GM19452 (cell line): ENCODE data around the gene SDK1.

Experiments used
- ATAC-seq: cut with Tn5 transposase; IDR thresholded peaks from one replicate; pipeline ENCODE4 v1.9.1; 2021; ENCODE audit not compliant: unreplicated experiment

The SDK1 gene

DNA sequence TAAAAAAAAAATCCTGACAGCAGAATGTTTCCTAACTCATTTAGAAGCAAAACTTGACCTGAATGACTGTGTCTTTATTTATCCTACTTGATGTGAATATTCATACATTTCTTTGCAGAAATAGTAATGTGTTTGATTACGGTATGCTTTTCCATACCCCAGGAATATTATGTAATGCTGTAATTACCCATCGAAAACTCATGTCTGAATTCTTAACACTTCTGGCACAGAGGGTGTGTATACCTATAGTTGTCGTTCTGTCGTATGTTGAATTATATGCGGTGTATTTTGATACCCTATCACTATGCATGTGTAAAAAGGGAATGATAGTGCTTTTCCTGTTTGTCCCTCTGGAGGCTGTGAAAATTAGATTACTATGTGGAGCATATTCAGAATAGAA is 26.6 kb downstream of the SDK1 start:
- ATAC-seq, result no peak

GRCh38 chr7:3332308-3332707 is 31.3 kb downstream of the SDK1 start:
- ATAC-seq, result no peak

DNA sequence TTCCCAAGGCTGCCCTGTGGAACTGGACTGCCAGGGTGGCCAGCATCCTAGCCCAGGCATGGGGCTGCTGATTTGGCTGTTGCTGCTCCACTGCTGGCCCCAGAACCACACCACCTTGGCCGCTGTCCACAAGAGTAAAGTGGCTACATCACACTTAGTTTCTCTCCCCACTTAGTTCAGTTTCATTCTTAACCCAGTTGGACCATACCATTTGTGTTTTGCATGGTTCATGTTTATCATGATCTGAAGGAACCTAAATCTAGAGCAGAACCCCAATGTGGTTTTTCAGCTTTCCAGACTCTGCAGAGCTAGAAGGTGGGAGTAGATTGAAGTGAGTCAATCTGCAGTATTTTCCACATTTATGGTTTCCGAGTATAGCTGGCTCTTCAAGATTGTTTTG is 32.8 kb downstream of the SDK1 start:
- no peak for ATAC-seq

DNA sequence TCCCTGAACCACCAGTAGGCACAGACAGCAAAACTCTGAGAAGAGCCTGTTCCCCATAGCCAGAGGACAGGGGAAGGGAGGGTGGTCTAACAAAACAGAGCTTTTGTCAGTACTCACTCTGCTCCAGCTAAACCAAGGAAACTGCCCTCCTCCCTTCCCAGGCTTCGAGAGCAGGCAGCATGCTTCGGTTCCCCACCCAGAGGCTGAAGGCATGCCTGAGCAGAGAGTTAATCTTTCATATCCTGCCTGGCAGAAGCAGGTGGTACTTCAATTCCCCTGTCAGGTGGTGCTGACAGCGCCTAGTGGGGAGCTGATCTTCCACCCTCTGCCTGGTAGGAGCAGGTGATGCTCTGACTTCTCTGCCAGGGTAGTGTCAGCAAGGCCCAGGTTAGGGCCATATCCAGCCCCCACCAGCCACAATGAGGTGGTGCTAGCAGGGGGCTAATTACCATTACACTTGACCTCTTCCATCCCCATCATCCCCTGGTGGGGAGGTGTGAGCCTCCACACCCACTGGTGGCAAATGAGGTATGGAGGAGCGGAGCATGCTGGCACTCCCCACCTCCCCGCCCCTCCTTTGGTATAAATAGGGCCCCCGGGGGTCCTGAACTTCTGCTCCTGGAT is 35.1 kb downstream of the SDK1 start:
- no peak for ATAC-seq

DNA sequence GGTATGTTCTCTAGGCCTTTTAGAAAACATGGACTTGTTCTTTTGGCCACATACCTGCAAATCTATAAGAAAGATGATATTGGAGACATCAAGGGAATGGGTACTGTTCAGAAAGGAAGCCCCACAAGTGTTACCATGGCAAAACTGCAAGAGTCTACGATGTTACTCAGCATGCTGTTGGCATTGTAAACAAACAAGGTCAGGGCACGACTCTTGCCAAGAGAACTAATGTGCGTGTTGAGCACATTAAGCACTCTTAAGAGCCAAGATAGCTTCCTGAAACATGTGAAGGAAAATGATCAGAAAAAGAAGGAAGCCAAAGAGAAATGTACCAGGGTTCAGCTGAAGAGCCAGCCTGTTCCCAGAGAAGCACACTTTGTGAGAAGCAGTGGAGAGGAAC is 37.1 kb downstream of the SDK1 start:
- no peak for ATAC-seq

GRCh38 chr7:3345699-3346481 is 44.8 kb downstream of the SDK1 start:
- no peak for ATAC-seq

- no peak for ATAC-seq
These were observed 48.1 kb downstream of the SDK1 start for GRCh38 chr7:3349126-3349525.

DNA sequence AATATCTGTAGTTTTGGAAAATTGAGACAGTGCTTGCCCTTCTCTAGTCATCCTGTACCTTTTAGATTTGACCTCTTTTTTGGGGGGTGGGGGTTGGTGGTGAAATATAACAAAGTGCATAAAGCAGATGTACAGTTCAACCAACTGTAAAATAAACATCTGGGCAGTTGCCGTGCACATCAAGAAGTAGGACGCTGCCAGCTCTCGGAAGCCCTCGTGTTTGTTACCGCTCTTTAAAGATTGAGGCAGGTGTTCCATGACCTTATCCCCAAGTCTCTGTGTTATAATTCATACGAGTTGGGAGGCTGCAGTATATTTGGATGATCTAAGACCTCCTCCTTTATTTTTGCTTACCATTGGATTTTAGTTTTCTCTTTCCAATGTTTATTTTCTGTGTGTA is 55.1 kb downstream of the SDK1 start:
- no peak for ATAC-seq

- no peak for ATAC-seq
These were observed 57.9 kb downstream of the SDK1 start for GRCh38 chr7:3358991-3359390.

- no peak for ATAC-seq
These were observed 66.2 kb downstream of the SDK1 start for GRCh38 chr7:3367261-3367660.

DNA sequence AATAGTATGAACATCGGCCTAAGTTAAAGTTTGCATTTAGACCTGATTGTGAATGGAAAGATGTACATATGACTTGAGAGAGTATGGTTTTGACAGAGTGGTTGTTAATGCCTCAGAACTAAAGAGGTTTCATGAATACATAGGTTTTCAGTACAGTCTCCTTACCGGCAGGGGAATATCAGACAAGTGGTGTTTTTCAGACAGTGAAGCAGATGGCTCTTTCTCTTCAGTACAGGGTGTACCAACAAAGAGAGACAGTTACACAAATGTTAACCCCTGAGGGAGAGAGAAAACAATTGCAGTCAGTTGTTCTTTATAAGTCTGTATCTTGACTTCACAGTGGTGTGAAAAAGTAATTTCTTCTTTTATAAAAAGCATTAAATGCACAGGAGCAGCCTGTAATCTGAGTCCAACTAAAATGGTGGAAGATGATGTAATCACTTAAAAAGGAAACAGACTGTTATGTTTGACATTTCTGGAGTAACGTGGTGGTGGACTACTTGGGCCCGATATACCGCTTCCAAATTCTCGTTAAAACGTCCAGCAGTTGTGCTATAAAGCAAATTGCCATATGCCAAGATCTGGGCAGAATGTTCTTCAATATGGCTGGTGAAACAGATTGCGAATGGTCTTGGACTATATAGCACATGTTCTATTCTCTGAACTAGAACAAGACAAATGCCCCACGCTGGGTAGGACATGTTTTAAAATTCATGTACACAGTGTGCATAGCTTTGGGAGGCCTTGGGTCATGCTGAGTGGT is 69.2 kb downstream of the SDK1 start:
- ATAC-seq, result no peak

DNA sequence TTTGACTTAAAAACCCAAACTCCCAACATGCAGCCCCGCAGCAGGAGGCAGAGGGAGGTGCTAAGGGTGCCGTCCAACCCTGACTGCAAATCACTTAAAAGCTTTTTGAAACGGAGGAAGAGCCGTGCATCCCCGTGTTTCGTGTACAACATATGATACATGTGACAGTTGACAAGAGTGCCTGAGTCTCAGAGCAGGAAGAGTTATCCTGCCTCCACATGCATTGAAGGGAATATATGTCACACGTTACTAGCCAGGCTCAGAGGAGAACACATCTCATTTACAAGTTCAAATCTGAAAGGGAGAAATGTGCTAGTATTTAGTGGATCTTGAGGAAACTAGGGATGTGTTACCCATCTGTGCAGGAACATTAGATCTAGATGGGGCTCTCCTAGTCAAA is 69.9 kb downstream of the SDK1 start:
- no peak for ATAC-seq

- no peak for ATAC-seq
These were observed 70.5 kb downstream of the SDK1 start for GRCh38 chr7:3371601-3372000.

GRCh38 chr7:3374239-3374638 is 73.2 kb downstream of the SDK1 start:
- ATAC-seq, result no peak

- ATAC-seq, result no peak
These were observed 77.5 kb downstream of the SDK1 start for GRCh38 chr7:3378390-3379150.

GRCh38 chr7:3380034-3380433 is 79.0 kb downstream of the SDK1 start:
- no peak for ATAC-seq

DNA sequence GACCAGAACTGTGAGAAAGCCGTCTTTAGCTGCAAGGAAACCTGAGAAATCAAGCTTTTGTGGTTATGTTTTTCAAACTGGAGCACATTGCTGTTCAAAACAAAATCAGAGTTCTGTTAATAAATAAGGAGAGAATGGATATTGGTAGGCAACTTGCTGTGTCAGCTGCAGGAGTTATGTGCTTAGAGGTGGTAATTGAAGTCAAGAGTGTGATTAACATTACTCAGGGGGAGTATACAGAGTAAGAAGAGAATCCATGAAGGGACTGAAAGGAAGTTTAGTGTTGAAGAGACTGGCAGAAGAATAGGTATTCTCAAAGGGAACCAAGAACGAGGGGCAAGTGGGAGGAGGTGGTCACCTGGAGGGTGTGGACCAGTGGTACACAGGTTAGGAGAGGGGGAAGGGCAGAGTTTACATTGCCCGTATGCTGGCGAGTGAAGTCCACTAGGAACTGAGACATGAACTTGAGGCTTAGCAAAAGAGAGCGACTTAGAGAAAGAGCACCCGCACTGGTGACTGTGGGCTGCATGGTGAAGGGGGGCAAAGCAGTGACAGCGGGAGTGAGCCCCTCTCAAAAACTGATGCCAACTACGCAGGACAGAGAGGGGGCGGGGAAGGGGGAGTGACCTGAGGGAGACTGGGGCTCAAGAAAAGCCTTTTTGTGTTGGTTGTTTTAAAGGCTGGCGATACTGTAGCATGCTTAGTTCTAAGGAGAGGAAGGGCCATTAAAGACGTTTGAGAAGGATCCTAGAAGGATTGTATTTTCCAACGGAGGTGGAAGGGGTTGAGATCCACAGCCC is 80.0 kb downstream of the SDK1 start:
- no peak for ATAC-seq

DNA sequence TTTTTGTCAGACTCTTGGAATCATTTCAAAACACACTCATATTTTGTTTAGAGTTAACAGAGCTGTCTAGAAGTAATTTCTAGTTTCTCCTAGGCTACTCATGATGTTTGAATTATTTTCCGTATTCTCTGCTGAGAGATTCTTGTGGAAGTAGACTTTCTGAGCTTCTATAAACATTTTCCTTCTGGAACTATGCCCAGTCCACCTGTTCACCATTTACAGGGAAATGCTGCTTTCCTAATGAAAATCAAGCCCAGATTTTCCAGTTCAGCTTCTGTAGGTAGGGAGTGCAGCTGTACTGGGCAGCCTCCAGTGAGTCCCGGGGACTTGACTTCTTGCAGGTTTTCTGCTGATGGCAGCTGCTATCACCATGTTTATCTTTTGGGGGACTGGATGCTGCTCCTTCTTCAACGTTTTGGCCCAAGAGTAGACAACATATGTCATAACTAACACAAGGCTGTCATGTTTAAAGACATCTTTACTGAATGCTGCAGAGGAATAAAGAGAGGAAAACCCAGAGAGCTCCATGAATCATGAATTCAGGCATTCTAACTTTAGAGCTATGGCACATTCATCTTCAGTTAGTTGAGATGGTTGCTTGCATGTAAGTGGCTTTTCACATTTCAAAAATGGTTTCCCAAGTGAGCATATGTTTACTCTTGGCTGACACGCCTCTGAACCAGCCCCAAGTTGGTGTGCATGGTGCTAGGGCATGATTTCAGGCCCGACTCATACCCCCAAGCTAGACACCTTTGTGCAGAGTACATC is 85.6 kb downstream of the SDK1 start:
- no peak for ATAC-seq

GRCh38 chr7:3393862-3394261 is 92.8 kb downstream of the SDK1 start:
- no peak for ATAC-seq

- no peak for ATAC-seq
These were observed 96.3 kb downstream of the SDK1 start for GRCh38 chr7:3397324-3397723.
